H1 (cell line): ENCODE measurements around the gene REG1A. TPM values are rescaled to one million over a fixed set of nuclear protein-coding genes. Genes with fewer than 3 reads are reported as not detected.

ENCODE experiments used
- BRCA1 ChIP-seq: IDR thresholded peaks from 2 replicates; pipeline ENCODE4 v1.6.1; 2012; ENCODE audit warnings: low read depth, low read length, improper control_type of control experiment
- CHD2 ChIP-seq: IDR thresholded peaks from 2 replicates; pipeline ENCODE4 v1.6.1; 2012; ENCODE audit warnings: low read length, improper control_type of control experiment
- MAFK ChIP-seq: IDR thresholded peaks from 2 replicates; pipeline ENCODE4 v1.6.1; 2012; ENCODE audit warnings: low read depth, mild to moderate bottlenecking, improper control_type of control experiment, low read length
- SP4 ChIP-seq: IDR thresholded peaks from 2 replicates; pipeline ENCODE4 v1.6.1; 2012; ENCODE audit warnings: low read length, inconsistent platforms
- TBP ChIP-seq: IDR thresholded peaks from 2 replicates; pipeline ENCODE4 v1.6.1; 2011; ENCODE audit warnings: low read depth, low read length, improper control_type of control experiment
- polyA plus RNA-seq, 7 experiments: library from polyadenylated mRNA; depleted of rRNA in 3 of 7; stranded (reverse) in 5 of 7; unstranded in 2 of 7; fragments of >200 nt in 5 of 7; fragments of 200-250 nt in 2 of 7; gene quantifications; 1 replicate in 5 of 7; 2 replicates in 1 of 7; 4 replicates in 1 of 7; pipeline versions ENCODE4 v1.2.1 to v1.2.3, GENCODE V29; 2011 to 2013; ENCODE audit warnings: missing spikeins in 2 of 7, mixed read lengths in 2 of 7
- total RNA-seq: library from RNA; stranded (reverse); fragmentation: NEBNext Ultra II Directional; extraction: Animal tissue kit (Norgen Biotek cat#: 25700); gene quantifications from 2 replicates; pipeline ENCODE4 v1.2.1, GENCODE V29; 2021
- TF ChIP-seq, protein P1 (sequence below), 3 experiments: IDR thresholded peaks; 1 replicate in 2 of 3; 2 replicates in 1 of 3; pipeline versions ENCODE4 v1.5.1 to v1.6.1; 2011; ENCODE audit warnings: low read length in 3 of 3, mild to moderate bottlenecking in 3 of 3, inconsistent platforms in 2 of 3, low read depth in 1 of 3, moderate library complexity in 1 of 3; ENCODE audit not compliant: insufficient read depth in 1 of 3; ENCODE audit errors: control extremely low read depth in 1 of 3

REG1A gene
- total and polyA plus RNA-seq, 2 of the 8 experiments (the other 6 are each of a cell fraction or from before 2014, with no cell fraction given), result not detected

DNA sequence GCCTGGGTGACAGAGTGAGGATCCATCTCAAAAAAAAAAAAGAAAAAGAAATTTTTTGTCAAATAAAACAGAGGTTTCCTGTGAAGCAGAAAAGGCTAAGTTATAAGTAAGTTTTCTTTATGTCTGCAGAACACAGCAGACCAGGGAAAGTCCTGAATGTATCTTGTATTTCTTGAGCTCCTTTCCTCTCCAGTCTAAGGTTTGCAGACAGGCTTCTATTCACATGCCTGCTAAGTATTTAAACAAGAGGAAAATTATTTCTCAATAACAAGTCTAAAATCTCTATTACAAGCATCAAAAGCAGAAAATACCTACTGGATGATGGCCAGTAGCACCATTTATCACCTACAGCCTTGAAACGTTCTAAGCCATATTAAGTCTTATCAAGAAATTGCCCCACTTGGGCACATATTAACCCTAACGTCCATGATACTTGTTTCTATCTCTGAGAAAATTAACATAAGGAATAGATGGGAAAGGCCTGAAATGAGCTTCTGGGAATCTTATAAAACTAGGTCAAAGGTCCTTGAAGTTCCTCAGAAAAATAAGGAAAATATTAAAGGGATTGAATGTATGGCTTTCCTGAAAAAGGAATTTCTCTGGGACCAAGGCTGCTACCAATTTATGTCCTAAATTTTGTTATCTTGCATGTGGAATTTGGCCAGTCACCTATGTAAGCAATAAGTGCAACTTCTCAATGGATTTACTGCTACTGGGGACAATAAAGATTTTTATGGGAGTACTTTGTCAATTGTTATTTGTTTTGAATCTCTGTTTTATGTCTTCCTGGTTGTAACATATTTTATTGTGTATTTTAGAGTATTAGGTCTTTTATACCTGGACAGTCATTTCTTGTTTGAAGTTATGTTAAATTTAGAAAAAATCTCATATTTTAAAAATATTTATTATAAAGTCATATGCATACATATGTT, 3.0 kb upstream of the REG1A start (continued):
- TF ChIP-seq, protein P1, sequence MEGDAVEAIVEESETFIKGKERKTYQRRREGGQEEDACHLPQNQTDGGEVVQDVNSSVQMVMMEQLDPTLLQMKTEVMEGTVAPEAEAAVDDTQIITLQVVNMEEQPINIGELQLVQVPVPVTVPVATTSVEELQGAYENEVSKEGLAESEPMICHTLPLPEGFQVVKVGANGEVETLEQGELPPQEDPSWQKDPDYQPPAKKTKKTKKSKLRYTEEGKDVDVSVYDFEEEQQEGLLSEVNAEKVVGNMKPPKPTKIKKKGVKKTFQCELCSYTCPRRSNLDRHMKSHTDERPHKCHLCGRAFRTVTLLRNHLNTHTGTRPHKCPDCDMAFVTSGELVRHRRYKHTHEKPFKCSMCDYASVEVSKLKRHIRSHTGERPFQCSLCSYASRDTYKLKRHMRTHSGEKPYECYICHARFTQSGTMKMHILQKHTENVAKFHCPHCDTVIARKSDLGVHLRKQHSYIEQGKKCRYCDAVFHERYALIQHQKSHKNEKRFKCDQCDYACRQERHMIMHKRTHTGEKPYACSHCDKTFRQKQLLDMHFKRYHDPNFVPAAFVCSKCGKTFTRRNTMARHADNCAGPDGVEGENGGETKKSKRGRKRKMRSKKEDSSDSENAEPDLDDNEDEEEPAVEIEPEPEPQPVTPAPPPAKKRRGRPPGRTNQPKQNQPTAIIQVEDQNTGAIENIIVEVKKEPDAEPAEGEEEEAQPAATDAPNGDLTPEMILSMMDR (IDR thresholded peaks at IDR 0.05; ENCODE audit: control extremely low read depth in 1 of 3, insufficient read depth in 1 of 3, low read depth in 1 of 3, low read length in 3 of 3), result no peak
- TF ChIP-seq TBP (no peak), CHD2 (no peak), SP4 (no peak), MAFK (no peak), BRCA1 (no peak)
- TF ChIP-seq, all 59 proteins: peak for 0
